OCI-LY7 (cell line): ENCODE measurements around the gene RHBDL2.

ENCODE experiments used
- EZH2phosphoT487 ChIP-seq: fragments of 200-600 bp; sonication (generic); IDR thresholded peaks from 2 replicates; pipeline ENCODE4 v1.6.1; 2018; ENCODE audit warnings: low read depth, borderline replicate concordance, mild to moderate bottlenecking, mixed run types, antibody characterized with exemption, low read length, moderate library complexity, mixed read lengths
- TF ChIP-seq, protein P1 (sequence below): fragments of 200-600 bp; sonication (generic); conservative IDR thresholded peaks from 2 replicates; pipeline ENCODE4 v1.5.1; 2014; ENCODE audit warnings: mild to moderate bottlenecking, antibody characterized with exemption, low read length, moderate library complexity, mixed read lengths

DNA sequence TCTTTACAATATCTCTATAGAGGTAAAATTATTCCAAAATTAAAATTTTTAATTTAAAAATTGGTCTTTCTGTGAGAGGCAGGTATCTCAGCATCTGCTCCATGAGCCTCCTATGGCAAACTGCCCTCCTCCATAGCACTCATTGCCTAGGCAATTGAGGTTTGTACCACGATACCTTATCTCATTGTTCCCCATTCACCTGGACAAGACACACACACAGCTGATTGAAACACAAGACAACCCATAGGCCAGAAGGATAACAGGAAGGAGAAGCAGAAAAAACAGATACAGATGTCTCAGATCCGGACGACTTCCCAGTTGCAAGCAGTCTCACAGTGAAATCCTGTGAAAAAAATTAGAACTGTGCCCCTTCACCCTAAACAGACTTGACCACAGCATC lies 24.3 kb downstream of the RHBDL2 start:
- TF ChIP-seq, protein P1, sequence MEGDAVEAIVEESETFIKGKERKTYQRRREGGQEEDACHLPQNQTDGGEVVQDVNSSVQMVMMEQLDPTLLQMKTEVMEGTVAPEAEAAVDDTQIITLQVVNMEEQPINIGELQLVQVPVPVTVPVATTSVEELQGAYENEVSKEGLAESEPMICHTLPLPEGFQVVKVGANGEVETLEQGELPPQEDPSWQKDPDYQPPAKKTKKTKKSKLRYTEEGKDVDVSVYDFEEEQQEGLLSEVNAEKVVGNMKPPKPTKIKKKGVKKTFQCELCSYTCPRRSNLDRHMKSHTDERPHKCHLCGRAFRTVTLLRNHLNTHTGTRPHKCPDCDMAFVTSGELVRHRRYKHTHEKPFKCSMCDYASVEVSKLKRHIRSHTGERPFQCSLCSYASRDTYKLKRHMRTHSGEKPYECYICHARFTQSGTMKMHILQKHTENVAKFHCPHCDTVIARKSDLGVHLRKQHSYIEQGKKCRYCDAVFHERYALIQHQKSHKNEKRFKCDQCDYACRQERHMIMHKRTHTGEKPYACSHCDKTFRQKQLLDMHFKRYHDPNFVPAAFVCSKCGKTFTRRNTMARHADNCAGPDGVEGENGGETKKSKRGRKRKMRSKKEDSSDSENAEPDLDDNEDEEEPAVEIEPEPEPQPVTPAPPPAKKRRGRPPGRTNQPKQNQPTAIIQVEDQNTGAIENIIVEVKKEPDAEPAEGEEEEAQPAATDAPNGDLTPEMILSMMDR, result no peak
- TF ChIP-seq EZH2phosphoT487, result no peak
